HEK293 (cell line): ENCODE data around the gene PEX3.

Experiments used
- CTCF ChIA-PET: fragments of 350-600 bp; formaldehyde crosslinking; extraction: SDS; loops from one replicate; lab custom pipeline; 2021; ENCODE audit warnings: antibody characterized with exemption; lab: Yijun Ruan, JAX
- POLR2A ChIA-PET: fragments of 300-600 bp; formaldehyde crosslinking; extraction: SDS; loops from one replicate; lab custom pipeline; 2020; ENCODE audit warnings: antibody characterized with exemption, inconsistent platforms; lab: Yijun Ruan, JAX
- H3K27ac ChIP-seq: fragments of 200-500 bp; sonication (Bioruptor generic); 2 replicates; pipeline ENCODE4 v1.5.1; 2014; ENCODE audit warnings: low read depth, low read length, control low read depth, inconsistent platforms; ENCODE audit errors: extremely low read depth
- H3K36me3 ChIP-seq, 2 experiments: fragments of 200-500 bp in 1 of 2; sonication (Bioruptor generic) in 1 of 2; 1 replicate in 1 of 2; 2 replicates in 1 of 2; pipeline ENCODE4 v1.5.1; 2014 to 2017; ENCODE audit warnings: inconsistent platforms in 2 of 2, low read length in 2 of 2; ENCODE audit not compliant: control insufficient read depth in 2 of 2, insufficient read depth in 1 of 2
- H3K4me1 ChIP-seq: fragments of 200-500 bp; sonication (Bioruptor generic); 2 replicates; pipeline ENCODE4 v1.5.1; 2014; ENCODE audit warnings: mild to moderate bottlenecking, low read length, inconsistent platforms; ENCODE audit not compliant: control insufficient read depth, insufficient read depth
- H3K4me3 ChIP-seq: 2 replicates; pipeline ENCODE4 v1.5.1; 2011; ENCODE audit warnings: low read depth, mild to moderate bottlenecking, control low read depth, low read length, moderate library complexity
- H3K9me3 ChIP-seq: fragments of 200-500 bp; sonication (Bioruptor generic); 2 replicates; pipeline ENCODE4 v1.5.1; 2014; ENCODE audit warnings: low read depth, low read length, inconsistent platforms; ENCODE audit not compliant: control insufficient read depth, insufficient read depth
- GLI2 ChIP-seq: fragments of 450-650 bp; formaldehyde crosslinking; IDR thresholded peaks from 2 replicates; pipeline ENCODE4; 2017; ENCODE audit warnings: missing biosample characterization, missing genetic modification characterization, low read depth, borderline replicate concordance
- KLF10 ChIP-seq: fragments of 450-650 bp; IDR thresholded peaks from 2 replicates; pipeline ENCODE4 v1.5.1; 2018; ENCODE audit warnings: missing biosample characterization, mild to moderate bottlenecking, missing genetic modification characterization
- OSR2 ChIP-seq: fragments of 450-650 bp; formaldehyde crosslinking; IDR thresholded peaks from 2 replicates; pipeline ENCODE4 v1.5.1; 2016; ENCODE audit warnings: missing biosample characterization, missing genetic modification characterization
- SALL2 ChIP-seq: fragments of 450-650 bp; formaldehyde crosslinking; IDR thresholded peaks from 2 replicates; pipeline ENCODE4 v1.5.0; 2017; ENCODE audit warnings: missing biosample characterization, mild to moderate bottlenecking, missing genetic modification characterization, borderline replicate concordance
- SP7 ChIP-seq: fragments of 450-650 bp; formaldehyde crosslinking; IDR thresholded peaks from 2 replicates; pipeline ENCODE4 v1.5.1; 2016; ENCODE audit warnings: missing biosample characterization, missing genetic modification characterization
- TRIM28 ChIP-seq: IDR thresholded peaks from 2 replicates; pipeline ENCODE4 v1.6.1; 2011; ENCODE audit warnings: low read length, control low read depth, borderline replicate concordance
- YY1 ChIP-seq: fragments of 450-650 bp; formaldehyde crosslinking; IDR thresholded peaks from 2 replicates; pipeline ENCODE4 v1.5.1; 2018; ENCODE audit warnings: missing biosample characterization, missing genetic modification characterization
- ZNF169 ChIP-seq: fragments of 450-650 bp; formaldehyde crosslinking; IDR thresholded peaks from 2 replicates; pipeline ENCODE4 v1.5.1; 2016; ENCODE audit warnings: missing biosample characterization, missing genetic modification characterization
- ZNF354C ChIP-seq: fragments of 450-650 bp; formaldehyde crosslinking; IDR thresholded peaks from 2 replicates; pipeline ENCODE4 v1.5.1; 2016; ENCODE audit warnings: missing biosample characterization, missing genetic modification characterization, low read depth, borderline replicate concordance
- ZNF394 ChIP-seq: fragments of 450-650 bp; formaldehyde crosslinking; IDR thresholded peaks from 2 replicates; pipeline ENCODE4 v1.5.1; 2016; ENCODE audit warnings: missing biosample characterization, missing genetic modification characterization, mild to moderate bottlenecking, moderate library complexity, borderline replicate concordance
- ZNF433 ChIP-seq: fragments of 450-650 bp; formaldehyde crosslinking; IDR thresholded peaks from 2 replicates; pipeline ENCODE4 v1.5.1; 2016; ENCODE audit warnings: missing biosample characterization, missing genetic modification characterization, low read depth
- ZNF677 ChIP-seq: fragments of 450-650 bp; IDR thresholded peaks from 2 replicates; pipeline ENCODE4 v1.5.0; 2018; ENCODE audit warnings: missing biosample characterization, mild to moderate bottlenecking, missing genetic modification characterization, moderate library complexity
- ZNF837 ChIP-seq: fragments of 450-650 bp; formaldehyde crosslinking; IDR thresholded peaks from 2 replicates; pipeline ENCODE4 v1.5.1; 2016; ENCODE audit warnings: missing biosample characterization, missing genetic modification characterization
- ZXDB ChIP-seq: fragments of 450-650 bp; formaldehyde crosslinking; IDR thresholded peaks from 2 replicates; pipeline ENCODE4 v1.5.1; 2016; ENCODE audit warnings: missing biosample characterization, missing genetic modification characterization
- TF ChIP-seq, protein P1 (sequence below): fragments of 450-650 bp; formaldehyde crosslinking; IDR thresholded peaks from 2 replicates; pipeline ENCODE4 v1.5.1; 2016; ENCODE audit warnings: missing biosample characterization, missing genetic modification characterization
- TF ChIP-seq, protein P2 (sequence below): fragments of 450-650 bp; formaldehyde crosslinking; IDR thresholded peaks from 2 replicates; pipeline ENCODE4 v1.5.1; 2016; ENCODE audit warnings: missing biosample characterization, missing genetic modification characterization, borderline replicate concordance
- TF ChIP-seq, protein P3 (sequence below): fragments of 450-650 bp; formaldehyde crosslinking; IDR thresholded peaks from 2 replicates; pipeline ENCODE4 v1.5.1; 2016; ENCODE audit warnings: missing biosample characterization, missing genetic modification characterization
- TF ChIP-seq, protein P4 (sequence below): fragments of 450-650 bp; formaldehyde crosslinking; conservative IDR thresholded peaks from 2 replicates; pipeline ENCODE4 v1.5.1; 2016; ENCODE audit warnings: low read depth, missing biosample characterization, missing genetic modification characterization

The PEX3 gene

DNA sequence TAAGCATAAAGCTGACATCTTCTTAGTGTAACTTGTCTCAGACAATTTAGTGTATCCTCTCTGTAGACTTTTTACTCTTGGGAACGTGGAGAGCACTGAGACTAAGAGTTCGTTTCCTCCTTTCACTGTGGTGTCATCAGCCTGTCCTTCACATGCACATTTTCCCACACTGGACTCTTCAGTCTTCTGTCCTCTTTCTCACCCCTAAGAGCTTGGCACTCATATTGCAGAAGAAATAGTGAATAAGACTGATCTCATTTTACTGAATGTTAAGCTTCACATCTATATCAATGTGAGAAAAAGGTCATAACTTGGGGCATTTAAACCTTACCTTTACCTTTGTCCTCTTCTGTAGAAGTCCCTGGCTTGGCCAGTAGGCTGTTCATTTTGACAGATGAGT lies 35.4 kb downstream of the PEX3 start:
- H3K27ac ChIP-seq = no peak overlapping the region
- ChIA-PET POLR2A (no interaction called here), CTCF (interaction anchor here (0.7 kb wide), 1 partner anchor 34 kb away, joined by 3 read pairs; no protein-coding TSS in a partner anchor)
- TF ChIP-seq, protein P1, sequence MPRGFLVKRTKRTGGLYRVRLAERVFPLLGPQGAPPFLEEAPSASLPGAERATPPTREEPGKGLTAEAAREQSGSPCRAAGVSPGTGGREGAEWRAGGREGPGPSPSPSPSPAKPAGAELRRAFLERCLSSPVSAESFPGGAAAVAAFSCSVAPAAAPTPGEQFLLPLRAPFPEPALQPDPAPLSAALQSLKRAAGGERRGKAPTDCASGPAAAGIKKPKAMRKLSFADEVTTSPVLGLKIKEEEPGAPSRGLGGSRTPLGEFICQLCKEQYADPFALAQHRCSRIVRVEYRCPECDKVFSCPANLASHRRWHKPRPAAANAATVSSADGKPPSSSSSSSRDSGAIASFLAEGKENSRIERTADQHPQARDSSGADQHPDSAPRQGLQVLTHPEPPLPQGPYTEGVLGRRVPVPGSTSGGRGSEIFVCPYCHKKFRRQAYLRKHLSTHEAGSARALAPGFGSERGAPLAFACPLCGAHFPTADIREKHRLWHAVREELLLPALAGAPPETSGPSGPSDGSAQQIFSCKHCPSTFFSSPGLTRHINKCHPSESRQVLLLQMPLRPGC (tag by site-specific recombination) = no peak
- TF ChIP-seq TRIM28 (no peak), ZNF169 (tag by site-specific recombination) (no peak), YY1 (tag by site-specific recombination) (no peak), ZNF394 (no peak)
- TF ChIP-seq, protein P2, sequence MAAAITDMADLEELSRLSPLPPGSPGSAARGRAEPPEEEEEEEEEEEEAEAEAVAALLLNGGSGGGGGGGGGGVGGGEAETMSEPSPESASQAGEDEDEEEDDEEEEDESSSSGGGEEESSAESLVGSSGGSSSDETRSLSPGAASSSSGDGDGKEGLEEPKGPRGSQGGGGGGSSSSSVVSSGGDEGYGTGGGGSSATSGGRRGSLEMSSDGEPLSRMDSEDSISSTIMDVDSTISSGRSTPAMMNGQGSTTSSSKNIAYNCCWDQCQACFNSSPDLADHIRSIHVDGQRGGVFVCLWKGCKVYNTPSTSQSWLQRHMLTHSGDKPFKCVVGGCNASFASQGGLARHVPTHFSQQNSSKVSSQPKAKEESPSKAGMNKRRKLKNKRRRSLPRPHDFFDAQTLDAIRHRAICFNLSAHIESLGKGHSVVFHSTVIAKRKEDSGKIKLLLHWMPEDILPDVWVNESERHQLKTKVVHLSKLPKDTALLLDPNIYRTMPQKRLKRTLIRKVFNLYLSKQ (tag by site-specific recombination) = no peak
- no peaks in the 10 kb centered on the region for H3K4me1 ChIP-seq
- H3K9me3 ChIP-seq = no peaks in the 10 kb centered on the region
- peaks cover 0 to 10% of the 10 kb centered on the region in 2 experiments; a peak in 1 of 3 replicates for H3K36me3 ChIP-seq
- H3K4me3 ChIP-seq = no peak overlapping the region

DNA sequence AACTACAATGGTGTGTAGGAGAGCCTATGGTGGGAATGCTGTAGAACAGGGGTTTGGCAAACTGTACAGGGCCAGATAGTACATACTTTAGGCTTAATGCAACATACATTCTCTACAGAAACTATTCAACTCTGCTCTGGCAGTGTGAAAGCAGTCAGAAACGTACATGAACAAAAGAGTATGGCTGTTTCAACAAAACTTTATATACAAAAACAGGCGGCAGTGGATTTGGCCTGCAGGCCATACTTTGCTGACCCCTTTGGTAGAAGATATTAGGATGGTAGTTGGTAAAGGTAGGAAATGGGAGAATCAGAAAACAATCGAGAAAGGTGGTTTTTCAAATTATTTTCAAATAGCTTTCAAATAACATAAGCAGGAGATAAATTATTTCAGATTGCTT lies 36.1 kb downstream of the PEX3 start:
- TF ChIP-seq, protein P3, sequence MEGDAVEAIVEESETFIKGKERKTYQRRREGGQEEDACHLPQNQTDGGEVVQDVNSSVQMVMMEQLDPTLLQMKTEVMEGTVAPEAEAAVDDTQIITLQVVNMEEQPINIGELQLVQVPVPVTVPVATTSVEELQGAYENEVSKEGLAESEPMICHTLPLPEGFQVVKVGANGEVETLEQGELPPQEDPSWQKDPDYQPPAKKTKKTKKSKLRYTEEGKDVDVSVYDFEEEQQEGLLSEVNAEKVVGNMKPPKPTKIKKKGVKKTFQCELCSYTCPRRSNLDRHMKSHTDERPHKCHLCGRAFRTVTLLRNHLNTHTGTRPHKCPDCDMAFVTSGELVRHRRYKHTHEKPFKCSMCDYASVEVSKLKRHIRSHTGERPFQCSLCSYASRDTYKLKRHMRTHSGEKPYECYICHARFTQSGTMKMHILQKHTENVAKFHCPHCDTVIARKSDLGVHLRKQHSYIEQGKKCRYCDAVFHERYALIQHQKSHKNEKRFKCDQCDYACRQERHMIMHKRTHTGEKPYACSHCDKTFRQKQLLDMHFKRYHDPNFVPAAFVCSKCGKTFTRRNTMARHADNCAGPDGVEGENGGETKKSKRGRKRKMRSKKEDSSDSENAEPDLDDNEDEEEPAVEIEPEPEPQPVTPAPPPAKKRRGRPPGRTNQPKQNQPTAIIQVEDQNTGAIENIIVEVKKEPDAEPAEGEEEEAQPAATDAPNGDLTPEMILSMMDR (tag by site-specific recombination) = no peak
- TF ChIP-seq SALL2 (tag by site-specific recombination) (no peak), ZNF354C (tag by site-specific recombination) (no peak), ZNF677 (no peak), GLI2 (tag by site-specific recombination) (no peak), ZNF433 (tag by site-specific recombination) (no peak), ZNF837 (no peak), ZXDB (tag by site-specific recombination) (no peak), OSR2 (tag by site-specific recombination) (no peak), KLF10 (no peak), SP7 (tag by site-specific recombination) (no peak)
- TF ChIP-seq, protein P4, sequence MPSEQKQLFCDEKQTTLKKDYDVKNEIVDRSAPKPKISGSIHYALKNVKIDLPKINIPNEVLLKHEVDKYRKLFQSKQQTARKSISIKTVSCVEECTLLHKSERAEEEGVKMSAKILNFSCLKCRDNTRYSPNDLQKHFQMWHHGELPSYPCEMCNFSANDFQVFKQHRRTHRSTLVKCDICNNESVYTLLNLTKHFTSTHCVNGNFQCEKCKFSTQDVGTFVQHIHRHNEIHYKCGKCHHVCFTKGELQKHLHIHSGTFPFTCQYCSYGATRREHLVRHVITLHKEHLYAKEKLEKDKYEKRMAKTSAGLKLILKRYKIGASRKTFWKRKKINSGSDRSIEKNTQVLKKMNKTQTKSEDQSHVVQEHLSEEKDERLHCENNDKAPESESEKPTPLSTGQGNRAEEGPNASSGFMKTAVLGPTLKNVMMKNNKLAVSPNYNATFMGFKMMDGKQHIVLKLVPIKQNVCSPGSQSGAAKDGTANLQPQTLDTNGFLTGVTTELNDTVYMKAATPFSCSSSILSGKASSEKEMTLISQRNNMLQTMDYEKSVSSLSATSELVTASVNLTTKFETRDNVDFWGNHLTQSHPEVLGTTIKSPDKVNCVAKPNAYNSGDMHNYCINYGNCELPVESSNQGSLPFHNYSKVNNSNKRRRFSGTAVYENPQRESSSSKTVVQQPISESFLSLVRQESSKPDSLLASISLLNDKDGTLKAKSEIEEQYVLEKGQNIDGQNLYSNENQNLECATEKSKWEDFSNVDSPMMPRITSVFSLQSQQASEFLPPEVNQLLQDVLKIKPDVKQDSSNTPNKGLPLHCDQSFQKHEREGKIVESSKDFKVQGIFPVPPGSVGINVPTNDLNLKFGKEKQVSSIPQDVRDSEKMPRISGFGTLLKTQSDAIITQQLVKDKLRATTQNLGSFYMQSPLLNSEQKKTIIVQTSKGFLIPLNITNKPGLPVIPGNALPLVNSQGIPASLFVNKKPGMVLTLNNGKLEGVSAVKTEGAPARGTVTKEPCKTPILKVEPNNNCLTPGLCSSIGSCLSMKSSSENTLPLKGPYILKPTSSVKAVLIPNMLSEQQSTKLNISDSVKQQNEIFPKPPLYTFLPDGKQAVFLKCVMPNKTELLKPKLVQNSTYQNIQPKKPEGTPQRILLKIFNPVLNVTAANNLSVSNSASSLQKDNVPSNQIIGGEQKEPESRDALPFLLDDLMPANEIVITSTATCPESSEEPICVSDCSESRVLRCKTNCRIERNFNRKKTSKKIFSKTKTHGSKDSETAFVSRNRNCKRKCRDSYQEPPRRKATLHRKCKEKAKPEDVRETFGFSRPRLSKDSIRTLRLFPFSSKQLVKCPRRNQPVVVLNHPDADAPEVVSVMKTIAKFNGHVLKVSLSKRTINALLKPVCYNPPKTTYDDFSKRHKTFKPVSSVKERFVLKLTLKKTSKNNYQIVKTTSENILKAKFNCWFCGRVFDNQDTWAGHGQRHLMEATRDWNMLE = no peak
- ChIA-PET POLR2A (no interaction called here), CTCF (interaction anchor here (0.6 kb wide), 1 partner anchor 26 kb away, joined by 3 read pairs; no protein-coding TSS in a partner anchor)
- Histone ChIP-seq H3K36me3 (peaks cover 0 to 11% of the 10 kb centered on the region in 2 experiments; a peak in 1 of 3 replicates), H3K4me1 (no peaks in the 10 kb centered on the region), H3K27ac (no peak overlapping the region), H3K4me3 (no peak overlapping the region), H3K9me3 (no peaks in the 10 kb centered on the region)
